GM12864 (cell line): ENCODE results near the gene PEX11B.
A peak's percentile ranks its signal among the peaks of the same experiment; 100 is the strongest.

Source experiments
- DNase-seq: peaks from one replicate; pipeline ENCODE4 v3.0.0-alpha.2; 2011; ENCODE audit warnings: low read depth
- H3K4me3 ChIP-seq: 2 replicates; pipeline ENCODE4 v1.5.1; 2011; ENCODE audit warnings: mild to moderate bottlenecking, low read depth, low read length, control low read depth
- CTCF ChIP-seq: IDR thresholded peaks from 2 replicates; pipeline ENCODE4 v1.5.1; 2011; ENCODE audit warnings: low read depth, mild to moderate bottlenecking, moderate library complexity, low read length, control low read depth, inconsistent platforms; ENCODE audit errors: missing control alignments

The PEX11B gene

GRCh38 chr1:145893306-145894055 lies 25.0 kb downstream of the PEX11B start:
- DNase-seq, result no peak
- no peak for TF ChIP-seq CTCF
- H3K4me3 ChIP-seq, result no peak overlapping the region

- H3K4me3 ChIP-seq, result no peak overlapping the region
- no peak for DNase-seq
- no peak for TF ChIP-seq CTCF
Observed at GRCh38 chr1:145892486-145893087, 25.9 kb downstream of the PEX11B start.

- H3K4me3 ChIP-seq, result no peak overlapping the region
- DNase-seq, result peak; percentile 13
- peak; percentile 86 for TF ChIP-seq CTCF
Observed at GRCh38 chr1:145891587-145892485, 26.7 kb downstream of the PEX11B start.

GRCh38 chr1:145891143-145891542 lies 27.4 kb downstream of the PEX11B start:
- DNase-seq, result no peak
- no peak overlapping the region for H3K4me3 ChIP-seq

GRCh38 chr1:145889722-145890121 lies 28.8 kb downstream of the PEX11B start:
- no peak for TF ChIP-seq CTCF
- H3K4me3 ChIP-seq, result no peak overlapping the region
- DNase-seq, result no peak

More at GRCh38 chr1:145891143-145891542, 27.4 kb downstream of the PEX11B start:
- no peak for TF ChIP-seq CTCF

- no peak for TF ChIP-seq CTCF
- no peak for DNase-seq
- no peak overlapping the region for H3K4me3 ChIP-seq
Observed at GRCh38 chr1:145887631-145888030, 30.9 kb downstream of the PEX11B start.
